Measurements from ENCODE around the gene LDLR.

The LDLR gene

GRCh38 chr19:11053817-11054195 is 35.5 kb upstream of the LDLR start:
- Histone ChIP-seq H2BK15ac (ENCODE audit: low read length) (no peak overlapping the region), H3K79me1 (ENCODE audit: low read depth, low read length) (peaks cover 5% of the 10 kb centered on the region), H3K27me3 (ENCODE audit: control insufficient read depth in 3 of 3, insufficient read depth in 3 of 3, low read depth in 1 of 3, low read length in 3 of 3) (no peaks in the 10 kb centered on the region), H4K8ac (ENCODE audit: low read depth, low read length) (no peak overlapping the region), H3K9me3 (replicated peaks in 1 of 2; ENCODE audit: control insufficient read depth in 2 of 2, insufficient read depth in 1 of 2, low read depth in 1 of 2, low read length in 2 of 2) (no peaks in the 10 kb centered on the region), H4K91ac (ENCODE audit: low read depth, low read length, poor library complexity) (no peak overlapping the region), H2AK5ac (ENCODE audit: low read depth, low read length) (no peak overlapping the region), H3K14ac (ENCODE audit: low read length) (no peak overlapping the region), H3K4ac (ENCODE audit: low read length) (no peak overlapping the region), H2BK5ac (ENCODE audit: low read length) (no peak overlapping the region), H3K4me2 (ENCODE audit: insufficient read depth, low read length, poor library complexity, severe bottlenecking) (no peak overlapping the region), H2AFZ (ENCODE audit: low read length) (no peak overlapping the region), H3K36me3 (replicated peaks in 1 of 2; ENCODE audit: control insufficient read depth in 2 of 2, insufficient read depth in 2 of 2, low read length in 2 of 2) (peaks cover 48 to 93% of the 10 kb centered on the region in 2 donors), H2BK120ac (ENCODE audit: low read depth, low read length) (no peak overlapping the region), H3K4me1 (ENCODE audit: control insufficient read depth in 2 of 2, insufficient read depth in 1 of 2, low read depth in 1 of 2, low read length in 2 of 2) (no peaks in the 10 kb centered on the region), H3K4me3 (ENCODE audit: low read length in 2 of 2) (no peak overlapping the region), H3K27ac (replicated peaks; ENCODE audit: low read length) (no peak overlapping the region), H2BK12ac (ENCODE audit: low read length) (no peak overlapping the region), H3K18ac (ENCODE audit: low read length) (no peak overlapping the region), H3K9ac (ENCODE audit: low read depth, low read length, poor library complexity) (no peak overlapping the region), H3K23ac (ENCODE audit: low read depth, low read length, poor library complexity) (no peak overlapping the region)
- no CpG with 5 or more reads among the region's 4 CpGs for WGBS, 2 donors (ENCODE audit: extremely low coverage in 2 of 2, insufficient read length in 2 of 2, insufficient replicate concordance in 1 of 2)
- DNase-seq (ENCODE audit: low spot score) = no peak

GRCh38 chr19:11054200-11054599 is 35.1 kb upstream of the LDLR start:
- H2BK5ac ChIP-seq (ENCODE audit: low read length) = no peak overlapping the region
- H4K91ac ChIP-seq (ENCODE audit: low read depth, low read length, poor library complexity) = no peak overlapping the region
- H3K27ac ChIP-seq (replicated peaks; ENCODE audit: low read length) = no peak overlapping the region
- H3K4ac ChIP-seq (ENCODE audit: low read length) = no peak overlapping the region
- H3K14ac ChIP-seq (ENCODE audit: low read length) = no peak overlapping the region
- no peak for DNase-seq (ENCODE audit: low spot score)
- H3K18ac ChIP-seq (ENCODE audit: low read length) = no peak overlapping the region
- H2BK12ac ChIP-seq (ENCODE audit: low read length) = no peak overlapping the region
- WGBS, 2 donors (ENCODE audit: extremely low coverage in 2 of 2, insufficient read length in 2 of 2, insufficient replicate concordance in 1 of 2) = no CpG with 5 or more reads among the region's 8 CpGs
- no peak overlapping the region for H3K4me3 ChIP-seq (ENCODE audit: low read length in 2 of 2)
- no peak overlapping the region for H4K8ac ChIP-seq (ENCODE audit: low read depth, low read length)
- H3K27me3 ChIP-seq (ENCODE audit: control insufficient read depth in 3 of 3, insufficient read depth in 3 of 3, low read depth in 1 of 3, low read length in 3 of 3) = no peaks in the 10 kb centered on the region
- H2BK120ac ChIP-seq (ENCODE audit: low read depth, low read length) = no peak overlapping the region
- no peak overlapping the region for H3K23ac ChIP-seq (ENCODE audit: low read depth, low read length, poor library complexity)
- H3K4me1 ChIP-seq (ENCODE audit: control insufficient read depth in 2 of 2, insufficient read depth in 1 of 2, low read depth in 1 of 2, low read length in 2 of 2) = no peaks in the 10 kb centered on the region
- H2AK5ac ChIP-seq (ENCODE audit: low read depth, low read length) = no peak overlapping the region
- peaks cover 45 to 93% of the 10 kb centered on the region in 2 donors for H3K36me3 ChIP-seq (replicated peaks in 1 of 2; ENCODE audit: control insufficient read depth in 2 of 2, insufficient read depth in 2 of 2, low read length in 2 of 2)
- H3K9me3 ChIP-seq (replicated peaks in 1 of 2; ENCODE audit: control insufficient read depth in 2 of 2, insufficient read depth in 1 of 2, low read depth in 1 of 2, low read length in 2 of 2) = no peaks in the 10 kb centered on the region
- H2AFZ ChIP-seq (ENCODE audit: low read length) = no peak overlapping the region
- no peak overlapping the region for H2BK15ac ChIP-seq (ENCODE audit: low read length)
- no peak overlapping the region for H3K9ac ChIP-seq (ENCODE audit: low read depth, low read length, poor library complexity)
- no peak overlapping the region for H3K4me2 ChIP-seq (ENCODE audit: insufficient read depth, low read length, poor library complexity, severe bottlenecking)
- peaks cover 5% of the 10 kb centered on the region for H3K79me1 ChIP-seq (ENCODE audit: low read depth, low read length)

- Histone ChIP-seq H2BK120ac (ENCODE audit: low read depth, low read length) (no peak overlapping the region), H3K27ac (replicated peaks; ENCODE audit: low read length) (no peak overlapping the region), H3K9ac (ENCODE audit: low read depth, low read length, poor library complexity) (no peak overlapping the region), H3K14ac (ENCODE audit: low read length) (no peak overlapping the region), H2BK12ac (ENCODE audit: low read length) (no peak overlapping the region), H3K4me2 (ENCODE audit: insufficient read depth, low read length, poor library complexity, severe bottlenecking) (no peak overlapping the region), H3K27me3 (ENCODE audit: control insufficient read depth in 3 of 3, insufficient read depth in 3 of 3, low read depth in 1 of 3, low read length in 3 of 3) (no peaks in the 10 kb centered on the region), H3K9me3 (replicated peaks in 1 of 2; ENCODE audit: control insufficient read depth in 2 of 2, insufficient read depth in 1 of 2, low read depth in 1 of 2, low read length in 2 of 2) (no peaks in the 10 kb centered on the region), H3K4me3 (ENCODE audit: low read length in 2 of 2) (no peak overlapping the region), H2BK5ac (ENCODE audit: low read length) (no peak overlapping the region), H2AK5ac (ENCODE audit: low read depth, low read length) (no peak overlapping the region), H4K8ac (ENCODE audit: low read depth, low read length) (no peak overlapping the region), H3K18ac (ENCODE audit: low read length) (no peak overlapping the region), H3K79me1 (ENCODE audit: low read depth, low read length) (peaks cover 5% of the 10 kb centered on the region), H3K4ac (ENCODE audit: low read length) (no peak overlapping the region), H3K4me1 (ENCODE audit: control insufficient read depth in 2 of 2, insufficient read depth in 1 of 2, low read depth in 1 of 2, low read length in 2 of 2) (no peaks in the 10 kb centered on the region), H2AFZ (ENCODE audit: low read length) (no peak overlapping the region), H4K91ac (ENCODE audit: low read depth, low read length, poor library complexity) (no peak overlapping the region), H2BK15ac (ENCODE audit: low read length) (no peak overlapping the region), H3K36me3 (replicated peaks in 1 of 2; ENCODE audit: control insufficient read depth in 2 of 2, insufficient read depth in 2 of 2, low read length in 2 of 2) (peaks cover 44 to 93% of the 10 kb centered on the region in 2 donors), H3K23ac (ENCODE audit: low read depth, low read length, poor library complexity) (no peak overlapping the region)
- no peak for DNase-seq (ENCODE audit: low spot score)
- WGBS, 2 donors (ENCODE audit: extremely low coverage in 2 of 2, insufficient read length in 2 of 2, insufficient replicate concordance in 1 of 2) = no CpG with 5 or more reads among the region's 8 CpGs
These were observed 34.6 kb upstream of the LDLR start for GRCh38 chr19:11054628-11055027.

- no peak overlapping the region for H3K27ac ChIP-seq (replicated peaks; ENCODE audit: low read length)
- no CpG with 5 or more reads among the region's 34 CpGs for WGBS, 2 donors (ENCODE audit: extremely low coverage in 2 of 2, insufficient read length in 2 of 2, insufficient replicate concordance in 1 of 2)
- peaks cover 11% of the 10 kb centered on the region for H3K79me1 ChIP-seq (ENCODE audit: low read depth, low read length)
- no peak overlapping the region for H3K4ac ChIP-seq (ENCODE audit: low read length)
- H2BK15ac ChIP-seq (ENCODE audit: low read length) = no peak overlapping the region
- H2AFZ ChIP-seq (ENCODE audit: low read length) = no peak overlapping the region
- peaks cover 0 to 3% of the 10 kb centered on the region in 2 donors for H3K9me3 ChIP-seq (replicated peaks in 1 of 2; ENCODE audit: control insufficient read depth in 2 of 2, insufficient read depth in 1 of 2, low read depth in 1 of 2, low read length in 2 of 2)
- H2BK120ac ChIP-seq (ENCODE audit: low read depth, low read length) = no peak overlapping the region
- H3K4me2 ChIP-seq (ENCODE audit: insufficient read depth, low read length, poor library complexity, severe bottlenecking) = no peak overlapping the region
- no peak overlapping the region for H3K18ac ChIP-seq (ENCODE audit: low read length)
- peak overlapping the region in 1 of 2 donors; percentile 63 for H3K4me3 ChIP-seq (ENCODE audit: low read length in 2 of 2)
- no peak overlapping the region for H2BK5ac ChIP-seq (ENCODE audit: low read length)
- DNase-seq (ENCODE audit: low spot score) = no peak
- no peak overlapping the region for H3K14ac ChIP-seq (ENCODE audit: low read length)
- no peaks in the 10 kb centered on the region for H3K4me1 ChIP-seq (ENCODE audit: control insufficient read depth in 2 of 2, insufficient read depth in 1 of 2, low read depth in 1 of 2, low read length in 2 of 2)
- H2AK5ac ChIP-seq (ENCODE audit: low read depth, low read length) = no peak overlapping the region
- no peak overlapping the region for H4K91ac ChIP-seq (ENCODE audit: low read depth, low read length, poor library complexity)
- H3K36me3 ChIP-seq (replicated peaks in 1 of 2; ENCODE audit: control insufficient read depth in 2 of 2, insufficient read depth in 2 of 2, low read length in 2 of 2) = peaks cover 52 to 92% of the 10 kb centered on the region in 2 donors
- no peak overlapping the region for H3K9ac ChIP-seq (ENCODE audit: low read depth, low read length, poor library complexity)
- no peaks in the 10 kb centered on the region for H3K27me3 ChIP-seq (ENCODE audit: control insufficient read depth in 3 of 3, insufficient read depth in 3 of 3, low read depth in 1 of 3, low read length in 3 of 3)
- no peak overlapping the region for H2BK12ac ChIP-seq (ENCODE audit: low read length)
- H3K23ac ChIP-seq (ENCODE audit: low read depth, low read length, poor library complexity) = no peak overlapping the region
- H4K8ac ChIP-seq (ENCODE audit: low read depth, low read length) = peak overlapping the region; percentile 7
These were observed 30.8 kb upstream of the LDLR start for GRCh38 chr19:11058246-11059030.
